Measurements from ENCODE around the gene EHMT2.

The EHMT2 gene

DNA sequence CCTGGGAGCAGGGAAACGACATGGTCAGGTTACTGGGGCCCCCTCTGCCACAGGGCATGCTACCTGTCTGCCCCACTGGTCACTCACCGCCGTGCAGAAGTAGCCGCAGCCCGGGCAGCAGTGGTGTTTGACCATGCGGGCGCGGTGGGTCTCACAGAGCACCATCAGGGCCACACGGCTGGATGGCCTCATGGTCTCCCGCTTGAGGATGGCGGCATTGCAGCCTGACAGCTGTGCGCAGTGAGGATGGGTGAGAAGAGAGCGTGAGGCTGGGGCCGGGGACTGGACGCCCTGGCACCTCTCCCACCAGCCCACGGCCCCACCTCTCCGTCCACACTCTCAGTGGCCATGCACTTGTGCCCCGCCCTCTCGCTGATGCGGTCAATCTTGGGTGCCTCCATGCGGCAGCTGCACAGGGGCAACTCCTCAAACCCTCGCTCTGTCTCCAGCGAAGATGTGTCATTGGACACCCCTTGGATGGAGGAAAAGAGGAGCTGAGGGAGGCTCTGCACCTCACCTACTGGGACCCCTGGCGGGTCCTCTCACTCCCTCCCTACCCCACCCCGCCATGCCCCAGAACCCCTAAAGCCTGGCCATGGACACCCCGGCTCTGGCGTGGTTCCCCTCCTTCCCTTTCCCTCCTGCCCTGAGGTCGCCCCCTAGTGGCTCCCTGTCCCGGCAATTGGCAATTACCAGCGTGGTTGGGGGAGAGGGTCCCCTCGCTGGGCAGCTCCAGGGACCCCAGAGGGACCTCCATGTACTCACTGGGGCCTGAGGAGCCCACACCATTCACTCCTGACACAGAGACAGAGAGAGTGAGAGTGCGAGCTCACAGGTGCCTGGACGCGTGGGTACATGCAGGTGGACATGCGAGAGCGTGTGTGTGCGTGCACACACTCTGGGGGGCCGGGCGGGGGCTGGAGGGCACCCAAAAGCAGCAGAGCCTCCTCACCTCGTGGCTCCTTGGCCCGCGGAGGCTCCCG is 8.9 kb downstream of the EHMT2 start:
- DNase-seq: peak; percentile 44

DNA sequence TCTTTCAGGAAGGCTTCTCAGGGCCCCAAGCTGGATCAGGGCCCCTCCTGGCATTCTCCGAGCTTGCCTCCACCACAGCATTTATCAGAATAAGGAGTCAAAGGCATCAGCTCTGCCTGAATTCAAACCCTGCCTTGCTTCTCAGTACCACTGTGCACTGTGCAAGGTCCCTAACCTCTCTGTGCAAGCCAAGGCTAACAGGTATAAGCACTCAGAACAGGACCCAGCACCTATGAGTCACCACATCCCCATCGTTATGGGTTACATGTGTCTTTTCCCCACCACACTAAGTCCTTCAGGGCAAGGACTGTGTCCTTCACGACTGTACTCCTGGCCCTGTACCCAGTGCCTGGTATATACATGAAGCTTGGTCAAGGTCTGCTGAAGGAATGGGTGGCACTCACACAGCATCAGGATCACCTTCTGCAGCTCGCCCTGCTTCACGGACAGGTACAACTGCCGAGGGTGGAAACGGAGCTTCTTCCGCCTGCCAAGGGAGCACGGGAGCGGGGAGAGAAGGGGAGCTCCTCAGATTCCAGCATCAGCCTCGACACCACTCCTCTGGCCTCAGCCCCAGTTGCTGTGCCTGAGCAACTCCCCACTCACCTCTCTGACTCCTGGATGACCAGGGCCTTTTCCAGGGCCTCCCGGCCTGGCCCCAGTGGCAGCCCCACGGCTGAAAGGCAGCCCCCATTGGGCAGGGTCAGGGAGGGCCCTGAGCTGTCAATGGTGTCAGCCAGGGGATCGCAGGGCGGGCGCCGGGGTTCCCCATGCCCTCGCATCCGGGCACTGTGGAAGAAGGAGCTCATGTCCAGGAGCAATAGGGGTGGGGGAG is 10.1 kb downstream of the EHMT2 start:
- no peak for DNase-seq

GRCh38 chr6:31886541-31886991 is 10.9 kb downstream of the EHMT2 start:
- DNase-seq: no peak

DNA sequence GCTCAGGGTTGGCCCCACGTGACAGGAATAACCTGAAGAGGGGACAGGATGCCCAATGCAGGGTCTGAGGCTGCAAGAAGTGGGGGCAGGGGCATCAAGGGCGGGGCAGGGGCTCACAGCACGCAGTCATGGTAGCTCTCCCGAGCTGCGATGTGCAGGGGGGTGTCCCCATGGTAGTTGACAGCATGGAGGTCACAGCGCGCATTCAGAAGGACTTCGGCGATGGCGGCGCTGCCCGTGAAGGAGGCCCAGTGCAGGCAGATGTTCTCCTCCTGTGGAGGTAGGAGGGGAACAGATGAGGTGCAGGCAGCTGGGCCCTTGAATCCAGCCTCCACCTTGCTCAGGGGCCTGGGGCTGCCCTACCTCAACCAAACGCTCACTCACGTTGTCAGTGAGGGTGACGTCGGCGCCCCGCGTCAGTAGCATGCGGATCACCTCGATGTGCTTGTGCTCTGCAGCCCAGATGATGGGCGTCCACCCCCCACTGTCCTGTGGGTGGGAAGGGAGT is 12.9 kb downstream of the EHMT2 start:
- no peak for DNase-seq

- DNase-seq: no peak
Observed at GRCh38 chr6:31883676-31884075, 13.8 kb downstream of the EHMT2 start.

GRCh38 chr6:31882344-31882743 is 15.2 kb downstream of the EHMT2 start:
- no peak for DNase-seq

GRCh38 chr6:31881136-31881859 is 16.2 kb downstream of the EHMT2 start:
- DNase-seq: no peak

GRCh38 chr6:31880616-31881015 is 16.9 kb downstream of the EHMT2 start:
- no peak for DNase-seq

- DNase-seq: no peak
Observed at GRCh38 chr6:31879901-31880300, 17.6 kb downstream of the EHMT2 start.

GRCh38 chr6:31879143-31879542 is 18.4 kb downstream of the EHMT2 start:
- DNase-seq: no peak

GRCh38 chr6:31878726-31879125 is 18.8 kb downstream of the EHMT2 start, which contains the start of gene SLC44A4:
Gene SLC44A4 (minus strand): TSS chr6:31878997. CDS start chr6:31878980, 17 bp downstream.
- no peak for DNase-seq

DNA sequence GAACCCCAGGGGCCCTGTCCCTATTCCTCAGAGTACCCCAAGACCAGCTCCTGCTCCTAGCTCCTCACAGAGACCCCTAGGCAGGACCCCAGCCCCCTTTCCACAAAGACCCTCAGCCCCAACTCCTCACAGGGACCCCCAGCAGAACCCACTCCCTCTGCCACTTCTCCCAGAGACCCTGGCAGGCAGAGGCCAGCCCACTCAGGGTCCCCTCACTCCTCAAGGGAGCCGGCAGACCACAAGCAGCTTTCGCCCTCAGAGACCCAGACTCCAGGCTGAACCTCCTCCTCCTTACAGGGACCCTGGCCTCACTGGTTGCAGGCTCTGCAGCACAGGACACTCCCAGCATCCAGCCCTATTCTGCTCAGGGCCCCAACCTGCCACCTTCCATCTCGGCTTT is 19.3 kb downstream of the EHMT2 start:
- no peak for DNase-seq

GRCh38 chr6:31877651-31878161 is 19.8 kb downstream of the EHMT2 start:
- DNase-seq: no peak

DNA sequence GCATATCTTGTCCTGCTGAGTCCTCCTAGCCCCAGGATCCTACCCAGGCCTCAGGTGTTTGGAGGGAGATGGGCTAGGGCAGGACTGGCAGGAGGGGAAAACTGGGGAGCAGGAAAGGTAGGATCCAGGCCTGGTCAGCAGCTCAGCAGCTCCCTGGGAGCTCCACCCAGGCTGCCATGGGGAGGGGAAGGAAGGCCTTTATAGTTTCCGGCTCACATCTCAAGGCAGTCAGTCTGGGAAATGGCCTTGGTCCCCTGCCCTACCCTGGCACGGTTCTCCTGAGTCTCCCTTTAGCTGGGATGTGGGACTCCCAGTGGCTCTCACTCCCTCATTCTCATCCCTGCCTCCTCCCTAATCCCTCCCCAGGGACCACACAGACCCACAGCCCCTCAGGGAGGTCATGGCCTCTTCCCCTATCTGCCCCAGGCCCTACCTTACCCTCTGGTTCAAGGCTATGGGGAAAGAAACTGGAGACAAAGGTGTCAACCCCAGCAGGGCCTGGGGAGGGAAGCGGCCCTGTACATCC is 20.3 kb downstream of the EHMT2 start:
- no peak for DNase-seq

GRCh38 chr6:31876357-31876756 is 21.1 kb downstream of the EHMT2 start:
- DNase-seq: no peak

GRCh38 chr6:31875877-31876276 is 21.6 kb downstream of the EHMT2 start:
- DNase-seq: no peak

- no peak for DNase-seq
Observed at GRCh38 chr6:31874836-31875572, 22.5 kb downstream of the EHMT2 start.

- DNase-seq: no peak
Observed at GRCh38 chr6:31874084-31874670, 23.3 kb downstream of the EHMT2 start.

GRCh38 chr6:31871046-31871659 is 26.3 kb downstream of the EHMT2 start:
- no peak for DNase-seq

- DNase-seq: no peak
Observed at GRCh38 chr6:31870385-31870921, 27.0 kb downstream of the EHMT2 start.

Data from effector CD8-positive, alpha-beta T cell (primary cell).